GM12878 (cell line): Measurements from ENCODE around the gene LIMCH1. TPM values are rescaled to one million over a fixed set of nuclear protein-coding genes. Genes with fewer than 3 reads are reported as not detected.

Experiments
- ATAC-seq: fragments of 200-7000 bp; cut with Tn5 transposase; 3 replicates; pipeline ENCODE4 v1.9.1; 2020; ENCODE audit warnings: mild to moderate bottlenecking, moderate library complexity
- BruUV-seq: library from RNA; stranded (reverse); fragments of 400-500 nt; replicated peaks from 2 replicates; lab custom pipeline; 2021; lab: Mats Ljungman, UMichigan
- CTCF ChIA-PET: fragments of 300-600 bp; sonication (Branson Sonifier 250); formaldehyde crosslinking; extraction: SDS; loops from one replicate; lab custom pipeline; 2021; ENCODE audit warnings: inconsistent platforms; lab: Yijun Ruan, JAX
- POLR2A ChIA-PET: fragments of 350-600 bp; formaldehyde crosslinking; extraction: SDS; loops from one replicate; lab custom pipeline; 2021; ENCODE audit warnings: inconsistent platforms; lab: Charles Lee
- RAD21 ChIA-PET: fragments of 300-600 bp; sonication (Branson Sonifier 250); formaldehyde crosslinking; loops from one replicate; lab custom pipeline; 2023; ENCODE audit warnings: antibody characterized with exemption; ENCODE audit not compliant: unreplicated experiment; lab: Charles Lee
- SMC1A ChIA-PET: fragments of 300-600 bp; sonication (Branson Sonifier 250); formaldehyde crosslinking; loops from one replicate; lab custom pipeline; 2023; ENCODE audit not compliant: unreplicated experiment, uncharacterized antibody; lab: Charles Lee
- DNase-seq: peaks from one replicate; pipeline ENCODE4 v3.0.0-alpha.2; 2011; ENCODE audit warnings: low read depth, low spot score
- FAIRE-seq: peaks from 3 replicates; lab custom pipeline; 2011; peaks lifted over from hg19 to GRCh38; lab: Jason Lieb, UNC
- H2AFZ ChIP-seq: 2 replicates; pipeline ENCODE4 v1.6.0; 2011; ENCODE audit warnings: low read depth, low read length, control low read depth; ENCODE audit not compliant: control insufficient read depth
- H3K27ac ChIP-seq: 2 replicates; pipeline ENCODE4 v1.5.1; 2011; ENCODE audit warnings: control low read depth; ENCODE audit not compliant: control insufficient read depth, insufficient read depth
- H3K27me3 ChIP-seq, 2 experiments: replicated peaks in 1 of 2; 2 replicates each; pipeline versions ENCODE4 v1.6.0 to v1.6.1; 2011; ENCODE audit warnings: low read length in 1 of 2; ENCODE audit not compliant: control insufficient read depth in 2 of 2, insufficient read depth in 2 of 2
- H3K36me3 ChIP-seq, 2 experiments: 2 replicates each; pipeline ENCODE4 v1.5.1; 2011; ENCODE audit warnings: low read length in 1 of 2; ENCODE audit not compliant: control insufficient read depth in 2 of 2, insufficient read depth in 2 of 2
- H3K4me1 ChIP-seq: 2 replicates; pipeline ENCODE4 v1.6.1; 2011; ENCODE audit warnings: mild to moderate bottlenecking, low read length, moderate library complexity, mixed read lengths; ENCODE audit not compliant: control insufficient read depth, insufficient read depth
- H3K4me2 ChIP-seq: 2 replicates; pipeline ENCODE4 v1.6.0; 2011; ENCODE audit warnings: control low read depth; ENCODE audit not compliant: control insufficient read depth, insufficient read depth
- H3K4me3 ChIP-seq: fragments of 200-600 bp; sonication (generic); 2 replicates; pipeline ENCODE4 v1.5.1; 2016
- H3K79me2 ChIP-seq: 2 replicates; pipeline ENCODE4 v1.6.0; 2011; ENCODE audit warnings: low read length; ENCODE audit not compliant: control insufficient read depth, insufficient read depth
- H3K9ac ChIP-seq: 2 replicates; pipeline ENCODE4 v1.8.0; 2011; ENCODE audit warnings: low read length, control low read depth, mixed read lengths; ENCODE audit not compliant: control insufficient read depth, insufficient read depth
- H3K9me3 ChIP-seq: replicated peaks from 3 replicates; pipeline ENCODE4 v1.5.1; 2011; ENCODE audit warnings: mild to moderate bottlenecking, low read length; ENCODE audit not compliant: control insufficient read depth, insufficient read depth
- H4K20me1 ChIP-seq: 2 replicates; pipeline ENCODE4 v1.6.0; 2011; ENCODE audit not compliant: control insufficient read depth, insufficient read depth
- BHLHE40 ChIP-seq, 2 experiments: fragments of 450-650 bp in 1 of 2; IDR thresholded peaks; 2 replicates each; pipeline ENCODE4 v1.6.1; 2011 to 2017; ENCODE audit warnings: low read depth in 2 of 2, borderline replicate concordance in 1 of 2, improper control_type of control experiment in 1 of 2, low read length in 1 of 2, mild to moderate bottlenecking in 1 of 2
- EP300 ChIP-seq, 2 experiments: fragments of 150-350 bp in 1 of 2; IDR thresholded peaks; 2 replicates each; pipeline ENCODE4 v1.6.1; 2011 to 2012; ENCODE audit warnings: low read depth in 2 of 2, low read length in 2 of 2, borderline replicate concordance in 1 of 2, improper control_type of control experiment in 1 of 2, inconsistent platforms in 1 of 2; ENCODE audit not compliant: control insufficient read depth in 1 of 2
- RUNX3 ChIP-seq: IDR thresholded peaks from 2 replicates; pipeline ENCODE4 v1.6.1; 2012; ENCODE audit warnings: low read length, inconsistent platforms
- WGBS: methylation state at CpG from one replicate; pipeline ENCODE4 v1.1.6; 2016; ENCODE audit warnings: low lambda C conversion rate; ENCODE audit not compliant: insufficient replicate concordance, insufficient coverage; ENCODE audit errors: missing lambda C conversion rate; 5-methylcytosine and 5-hydroxymethylcytosine counted together
- in situ Hi-C: fragments of 300-500 bp; cut with MboI; formaldehyde crosslinking; loops from 9 replicates; pipeline ENCODE4 v1.14.3; 2018; ENCODE audit warnings: mixed read lengths
- intact Hi-C: fragments of 100-400 bp; cut with micrococcal nuclease; formaldehyde crosslinking; loops from one replicate; pipeline ENCODE4 v1.14.2; 2022; ENCODE audit not compliant: unreplicated experiment
- polyA plus RNA-seq, 11 experiments: library from polyadenylated mRNA; depleted of rRNA in 4 of 11; unstranded in 6 of 11; stranded (reverse) in 5 of 11; fragments of >200 nt; fragmentation: Nextera tagmentation in 4 of 11; fragmentation: Illumina TruSeq in 1 of 11; extraction: Ambion mirVana in 4 of 11; extraction: Trizol in 1 of 11; gene quantifications; 1 replicate in 1 of 11; 2 replicates in 10 of 11; pipeline versions ENCODE4 v1.2.1 to v1.2.3, GENCODE V29; 2011 to 2016; ENCODE audit warnings: inconsistent platforms in 2 of 11, missing spikeins in 2 of 11, low read depth in 1 of 11
- total RNA-seq, 4 experiments: library from RNA; depleted of rRNA in 3 of 4; stranded (reverse); fragments of >200 nt in 3 of 4; fragmentation: Illumina TruSeq in 1 of 4; extraction: Trizol in 1 of 4; gene quantifications; 2 replicates each; pipeline versions ENCODE4 v1.2.1 to v1.2.3, GENCODE V29; 2013 to 2021

Gene LIMCH1
- total and polyA plus RNA-seq, 10 of the 15 experiments (the other 5 are each of a cell fraction or from before 2014, with no cell fraction given): 0.07 to 0.15 TPM; not detected in 8

DNA sequence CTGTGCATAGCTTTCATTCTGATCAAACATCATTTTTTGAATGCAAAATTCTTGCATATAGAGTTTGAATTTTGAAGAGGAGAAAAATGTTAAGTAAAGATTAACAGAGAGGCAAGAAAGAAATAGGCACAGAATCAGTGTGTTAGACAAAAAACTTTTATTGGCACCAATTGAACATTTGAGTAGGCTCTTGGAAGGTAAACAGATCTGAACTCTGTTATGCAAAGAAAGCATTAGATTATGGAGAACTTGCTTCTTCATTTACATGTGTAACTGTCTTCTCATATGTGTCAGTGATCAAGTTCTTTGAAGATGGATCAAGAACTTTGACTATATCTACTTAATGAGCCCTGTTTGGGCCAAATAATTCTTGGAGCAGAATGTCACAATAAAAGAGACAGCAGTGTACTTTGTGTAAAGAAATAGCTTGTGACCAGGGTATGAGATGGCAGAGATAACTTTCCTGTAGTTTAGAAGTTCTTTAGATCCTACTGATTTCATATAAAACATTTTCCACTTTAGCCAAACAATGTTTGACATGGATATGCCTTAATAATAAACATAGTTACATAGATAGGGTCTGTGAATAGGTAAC, 61.3 kb downstream of the LIMCH1 start:
- ChIA-PET SMC1A (interaction anchor here (0.9 kb wide), 1 partner anchor 370 kb away, joined by 3 read pairs; no protein-coding TSS in a partner anchor), POLR2A (no interaction called here), CTCF (no interaction called here), RAD21 (no interaction called here)
- Histone ChIP-seq H3K4me3 (no peak overlapping the region), H3K79me2 (no peaks in the 10 kb centered on the region), H3K4me1 (no peaks in the 10 kb centered on the region), H4K20me1 (no peaks in the 10 kb centered on the region), H3K4me2 (no peak overlapping the region), H3K9ac (no peak overlapping the region), H3K36me3 (no peaks in the 10 kb centered on the region), H2AFZ (no peak overlapping the region), H3K9me3 (no peaks in the 10 kb centered on the region), H3K27ac (no peak overlapping the region), H3K27me3 (no peaks in the 10 kb centered on the region; a peak in 1 of 4 replicates)
- intact Hi-C loops (no loop called here), in situ Hi-C loops (no loop called here)
- DNase-seq (no peak), ATAC-seq (no peak), FAIRE-seq (no peak)
- TF ChIP-seq EP300 (IDR thresholded peaks at IDR 0.05; ENCODE audit: borderline replicate concordance in 1 of 2, control insufficient read depth in 1 of 2, low read depth in 2 of 2, low read length in 2 of 2): no peak
- BruUV-seq: no TSS peak

DNA sequence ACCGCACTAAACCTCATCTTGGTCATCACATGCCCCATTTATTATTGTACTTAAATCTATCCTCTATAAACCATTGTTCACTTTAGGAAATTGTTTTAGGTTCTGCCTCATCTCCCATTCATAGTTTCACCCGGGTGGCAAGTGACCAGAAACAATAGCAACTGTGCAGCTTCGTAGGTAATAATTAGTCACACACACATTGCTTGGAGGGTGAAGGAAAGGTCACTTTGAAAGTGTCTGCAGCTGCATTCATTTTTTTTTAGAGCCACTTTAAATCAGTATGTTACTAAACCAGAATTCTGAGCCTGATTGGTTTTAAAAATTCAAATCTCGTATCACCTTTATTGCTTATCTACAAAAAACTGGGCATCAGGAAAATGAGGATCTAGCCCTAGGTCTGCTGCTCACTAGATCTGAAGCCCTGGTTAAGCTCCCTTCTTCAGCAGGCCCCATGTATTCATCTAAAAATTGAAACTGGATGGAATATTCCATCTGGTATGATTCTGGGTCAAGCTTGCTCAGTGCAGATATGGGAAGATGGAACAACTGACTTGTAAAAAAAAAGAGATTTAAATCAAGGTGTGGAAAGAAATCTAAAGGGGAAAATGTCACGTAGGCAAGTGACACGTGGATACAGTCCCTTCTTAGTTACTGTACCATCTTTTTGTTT, 62.4 kb downstream of the LIMCH1 start:
- H3K27me3 ChIP-seq: no peaks in the 10 kb centered on the region; a peak in 1 of 4 replicates
- TF ChIP-seq BHLHE40 (IDR thresholded peaks at IDR 0.05; ENCODE audit: borderline replicate concordance in 1 of 2, low read depth in 2 of 2, low read length in 1 of 2): peak in 1 of 2 experiments; percentile 16; a peak in 1 of 4 replicates
- TF ChIP-seq RUNX3: no peak
- no peaks in the 10 kb centered on the region for H3K79me2 ChIP-seq
- intact Hi-C loops (no loop called here), in situ Hi-C loops (no loop called here)
- BruUV-seq: no TSS peak
- no peaks in the 10 kb centered on the region for H3K4me1 ChIP-seq
- ChIA-PET RAD21 (no interaction called here), CTCF (no interaction called here), SMC1A (no interaction called here), POLR2A (no interaction called here)
- ATAC-seq: no peak
- H4K20me1 ChIP-seq: no peaks in the 10 kb centered on the region
- H3K4me2 ChIP-seq: no peak overlapping the region
- WGBS: under 1% methylated on average over 6 of the region's 6 CpGs
- H3K9ac ChIP-seq: no peak overlapping the region
- H3K27ac ChIP-seq: no peak overlapping the region
- DNase-seq: no peak
- H2AFZ ChIP-seq: no peak overlapping the region
- no peak overlapping the region for H3K4me3 ChIP-seq
- H3K9me3 ChIP-seq: no peaks in the 10 kb centered on the region
- no peaks in the 10 kb centered on the region for H3K36me3 ChIP-seq
- no peak for FAIRE-seq
